GOT3 (cell line): ENCODE measurements around the gene UBE2I.

Experiments
- DNase-seq: peaks from one replicate; lab custom pipeline; 2025; ENCODE audit warnings: mixed read lengths; lab: John Stamatoyannopoulos, UW

The UBE2I gene

GRCh38 chr16:1361685-1362360, 52.4 kb downstream of the UBE2I start:
- DNase-seq, result no peak

- DNase-seq, result no peak
Observed at GRCh38 chr16:1362807-1363206, 53.4 kb downstream of the UBE2I start.

- no peak for DNase-seq
Observed at GRCh38 chr16:1363501-1364041, 54.1 kb downstream of the UBE2I start.

GRCh38 chr16:1364510-1364909, 55.1 kb downstream of the UBE2I start:
- no peak for DNase-seq

GRCh38 chr16:1366060-1366711, 56.8 kb downstream of the UBE2I start:
- DNase-seq, result no peak

- no peak for DNase-seq
Observed at GRCh38 chr16:1366712-1367299, 57.4 kb downstream of the UBE2I start.

GRCh38 chr16:1367486-1368174, 58.2 kb downstream of the UBE2I start:
- DNase-seq, result no peak

- DNase-seq, result no peak
Observed at GRCh38 chr16:1371054-1371978, 61.9 kb downstream of the UBE2I start.

- DNase-seq, result no peak
Observed at GRCh38 chr16:1372292-1372950, 63.0 kb downstream of the UBE2I start.

- no peak for DNase-seq
Observed at GRCh38 chr16:1374418-1375297, 65.2 kb downstream of the UBE2I start.

- DNase-seq, result no peak
Observed at GRCh38 chr16:1375298-1375640, 65.8 kb downstream of the UBE2I start.

GRCh38 chr16:1375741-1376410, 66.4 kb downstream of the UBE2I start:
- no peak for DNase-seq
